GM19328 (cell line): ENCODE results near the gene BIRC6.
"Not testable (repeated sequence)": the region's sequence is repeated elsewhere in the genome, so short reads cannot be mapped to it uniquely, and the experiment has no call there.

ENCODE experiments used
- ATAC-seq: cut with Tn5 transposase; IDR thresholded peaks from one replicate; pipeline ENCODE4 v1.9.1; 2021; ENCODE audit warnings: mild to moderate bottlenecking, moderate library complexity; ENCODE audit not compliant: unreplicated experiment

The BIRC6 gene

GRCh38 chr2:32611366-32611765 is 254.5 kb downstream of the BIRC6 start:
- ATAC-seq: no peak

- ATAC-seq: no peak
Measured at GRCh38 chr2:32611771-32612170, 254.9 kb downstream of the BIRC6 start.

GRCh38 chr2:32614084-32614483 is 257.3 kb downstream of the BIRC6 start:
- no peak for ATAC-seq

GRCh38 chr2:32617599-32618189 is 260.9 kb downstream of the BIRC6 start:
- ATAC-seq: no peak

GRCh38 chr2:32622570-32623310 is 265.9 kb downstream of the BIRC6 start:
- no peak for ATAC-seq

DNA sequence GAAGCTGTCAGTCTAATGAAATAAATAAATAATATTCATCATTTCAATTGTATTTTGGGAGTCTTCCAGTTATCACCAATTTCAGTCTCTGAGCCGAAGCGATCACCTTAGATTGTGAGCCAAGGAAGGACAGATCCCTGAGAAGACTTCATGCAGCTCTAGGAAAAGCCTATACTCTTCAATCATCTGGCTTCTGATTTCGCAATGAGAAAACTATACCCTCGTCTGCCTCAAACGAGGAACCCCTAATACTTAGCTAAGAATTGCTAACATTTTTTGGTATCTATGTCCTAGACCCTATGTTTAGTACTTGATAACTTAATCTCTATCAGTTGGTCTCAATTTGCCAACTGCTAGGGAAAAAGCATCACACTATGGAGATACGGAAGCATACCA is 266.5 kb downstream of the BIRC6 start:
- ATAC-seq: no peak

DNA sequence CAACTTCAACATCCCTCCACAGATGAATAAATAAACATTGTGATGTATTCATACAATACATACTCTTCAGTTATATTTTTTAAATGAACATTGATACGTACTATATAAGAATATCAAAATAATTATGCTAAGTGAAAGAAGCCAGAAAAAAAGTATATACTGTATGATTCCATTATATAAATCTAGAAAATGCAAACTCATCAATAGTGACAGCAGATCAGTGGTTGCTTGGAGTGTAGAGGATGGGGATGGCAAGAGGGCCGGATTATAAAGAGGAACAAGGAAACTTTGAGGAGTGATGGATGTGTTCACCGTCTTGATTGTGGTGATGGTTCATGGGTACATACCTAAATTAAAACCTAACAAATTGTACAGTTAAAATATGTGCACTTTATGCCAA is 268.0 kb downstream of the BIRC6 start:
- ATAC-seq: no peak

DNA sequence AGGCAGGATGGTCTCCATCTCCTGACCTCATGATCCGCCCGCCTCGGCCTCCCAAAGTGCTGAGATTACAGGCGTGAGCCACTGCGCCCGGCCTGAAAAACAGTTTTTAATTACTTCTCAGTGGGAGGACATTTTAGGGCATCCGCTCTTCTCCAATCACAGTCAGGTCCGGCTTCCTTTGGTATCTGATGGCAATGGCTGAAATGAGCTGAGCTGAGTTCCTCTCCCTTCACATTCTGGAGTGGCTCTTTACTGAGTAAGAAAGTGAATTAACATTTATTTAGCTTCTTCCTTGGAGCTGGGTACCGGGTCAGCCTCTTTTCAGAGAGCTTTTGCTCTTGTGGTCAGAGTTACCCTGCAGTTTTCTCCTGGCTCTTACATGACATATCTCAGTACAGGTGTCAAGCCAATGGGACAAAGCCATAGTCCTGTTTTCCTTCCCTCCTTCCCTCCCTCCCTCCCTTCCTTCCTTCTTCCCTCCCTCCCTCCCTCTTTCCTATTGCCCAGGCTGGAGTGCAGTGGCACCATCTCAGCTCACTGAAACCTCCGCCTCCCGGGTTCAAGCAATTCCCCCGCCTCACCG is 269.9 kb downstream of the BIRC6 start:
- ATAC-seq: no peak

- peak; percentile 29 for ATAC-seq
Measured at GRCh38 chr2:32627441-32627813, 270.6 kb downstream of the BIRC6 start.

DNA sequence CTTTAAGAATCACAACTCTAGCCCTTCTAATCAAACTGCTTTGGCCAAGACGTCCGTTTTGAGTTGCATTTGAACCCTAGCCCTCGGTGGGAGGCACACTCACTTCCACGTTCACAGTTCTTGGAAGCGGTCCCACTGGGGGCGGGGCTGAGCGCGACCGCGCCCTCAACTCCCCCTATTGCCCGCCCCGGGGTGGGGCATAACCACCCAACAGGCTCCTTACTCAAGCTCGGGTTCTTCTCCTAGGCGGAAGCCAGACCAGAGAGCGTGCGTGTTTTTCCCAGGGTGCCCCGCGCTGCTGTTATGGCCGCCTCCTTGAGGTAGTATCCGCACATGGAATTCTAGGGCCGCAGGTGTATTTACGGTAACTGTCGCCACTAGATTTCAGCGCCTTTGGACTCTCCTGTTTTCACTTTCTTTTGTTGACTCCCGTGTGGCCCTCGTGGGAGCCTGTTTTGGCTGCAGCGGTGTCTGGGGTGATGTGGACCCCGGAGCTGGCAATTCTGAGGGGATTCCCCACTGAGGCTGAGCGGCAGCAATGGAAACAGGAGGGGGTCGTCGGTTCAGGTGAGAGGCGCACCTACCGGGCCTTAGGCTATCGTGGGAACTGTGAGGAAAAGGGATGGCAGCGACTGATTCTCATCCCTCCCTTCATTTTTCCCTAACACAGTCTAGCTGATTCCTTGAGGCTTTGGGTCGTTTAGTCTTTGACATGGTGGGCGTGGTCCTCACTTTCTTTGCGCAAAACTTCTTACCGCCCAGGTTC is 271.2 kb downstream of the BIRC6 start, which contains the start of gene TTC27:
TTC27 (plus strand) TSS at position 237 of the 766 bp plus-strand sequence; CDS start at position 480, 243 bp downstream.
- peak; percentile 100 for ATAC-seq

- no peak for ATAC-seq
Measured at GRCh38 chr2:32632089-32632488, 275.3 kb downstream of the BIRC6 start.

DNA sequence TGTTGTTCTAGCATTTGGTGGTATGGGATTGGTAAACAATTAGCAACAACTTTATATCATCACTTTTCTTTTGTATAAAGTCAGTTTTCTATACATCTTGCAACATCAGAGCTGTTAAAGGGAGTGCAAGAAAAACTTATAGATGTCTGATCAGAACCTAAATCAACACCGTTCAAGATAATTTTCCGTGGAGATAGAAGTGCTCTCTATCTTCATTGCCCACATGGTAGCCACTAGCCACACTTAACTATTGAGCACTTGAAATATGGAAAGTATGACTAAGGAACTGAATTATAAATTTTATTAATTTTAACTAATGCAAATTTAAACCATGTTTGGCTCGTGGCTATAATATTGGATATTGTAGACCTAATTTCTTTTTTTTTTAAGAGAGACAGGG is 276.2 kb downstream of the BIRC6 start:
- ATAC-seq: no peak

GRCh38 chr2:32638548-32638947 is 281.7 kb downstream of the BIRC6 start:
- not testable (repeated sequence) for ATAC-seq

DNA sequence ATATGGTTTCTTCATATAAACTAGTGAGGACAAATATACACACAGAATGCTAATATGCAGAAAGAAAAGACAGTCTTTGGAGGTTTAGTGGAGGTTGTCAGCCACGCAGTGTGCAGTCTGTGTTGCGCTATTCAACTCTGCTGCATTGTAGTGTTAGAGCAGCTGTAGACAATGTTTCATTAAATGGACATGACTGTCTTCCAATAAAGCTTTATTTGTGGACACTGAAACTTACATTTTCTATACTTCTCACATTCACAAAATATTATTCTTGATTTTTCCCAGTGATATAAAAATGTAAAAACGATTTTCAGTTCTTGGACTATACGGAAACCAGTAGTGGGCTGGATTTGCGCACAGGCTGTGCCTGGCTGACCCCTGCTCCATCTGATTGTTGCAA is 284.4 kb downstream of the BIRC6 start:
- ATAC-seq: no peak

DNA sequence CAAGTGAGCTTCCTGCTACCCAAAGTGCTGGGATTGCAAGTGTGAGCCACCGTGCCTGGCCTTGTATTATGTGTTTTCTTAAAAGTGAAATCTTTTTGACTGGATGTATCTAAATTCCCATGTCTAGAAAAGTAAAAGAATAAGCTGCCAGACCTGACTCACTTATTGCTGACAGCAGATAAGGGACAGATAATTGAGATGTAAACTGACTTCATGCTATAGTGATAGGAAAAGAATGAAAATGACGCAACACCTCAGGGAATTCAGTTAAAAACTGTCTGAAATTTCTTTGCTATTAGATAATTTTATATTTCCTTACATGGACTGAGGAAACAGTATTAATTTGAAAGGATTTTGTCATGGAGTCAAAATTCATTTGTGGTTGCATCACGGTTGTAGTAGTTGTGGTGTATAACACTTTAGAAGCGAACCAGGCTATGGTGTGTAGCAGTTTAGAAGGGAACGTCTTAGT is 290.4 kb downstream of the BIRC6 start:
- ATAC-seq: no peak

GRCh38 chr2:32652555-32653209 is 295.9 kb downstream of the BIRC6 start:
- ATAC-seq: no peak

GRCh38 chr2:32656069-32656468 is 299.2 kb downstream of the BIRC6 start:
- no peak for ATAC-seq

- ATAC-seq: no peak
Measured at GRCh38 chr2:32663864-32664263, 307.0 kb downstream of the BIRC6 start.

GRCh38 chr2:32666704-32667103 is 309.9 kb downstream of the BIRC6 start:
- ATAC-seq: no peak

GRCh38 chr2:32668254-32668653 is 311.4 kb downstream of the BIRC6 start:
- ATAC-seq: no peak
